Left colon (tissue), 2 donors: Measurements from ENCODE around the gene CA6. TPM values are rescaled to one million over a fixed set of nuclear protein-coding genes. Genes with fewer than 3 reads are reported as not detected.
"Not testable (repeated sequence)": the region's sequence is repeated elsewhere in the genome, so short reads cannot be mapped to it uniquely, and the experiment has no call there.

ENCODE experiments used
- ATAC-seq: fragments of 200-7000 bp; cut with Tn5 transposase; one replicate; pipeline ENCODE4 v1.9.1; 2020; ENCODE audit warnings: mild to moderate bottlenecking, moderate library complexity
- DNase-seq, 2 donors: peaks; one replicate each; pipeline ENCODE4 v3.0.0-alpha.2; 2020
- intact Hi-C, 2 donors: fragments of 100-400 bp; cut with DNase I in 1 of 2; cut with micrococcal nuclease in 1 of 2; formaldehyde crosslinking; loops; one replicate each; pipeline versions ENCODE4 v1.11.2 to v1.14.0; 2022; cut with DNase I, micrococcal nuclease
- total RNA-seq, 2 donors: library from RNA; stranded (reverse); fragmentation: NEBNext Ultra II Directional; extraction: Animal tissue kit (Norgen Biotek cat#: 25700); gene quantifications; one replicate each; pipeline ENCODE4 v1.2.1, GENCODE V29; 2021
- donor health status: DM: no; HTN: no; CAD: no.
- donor health status: DM: yes; HTN: yes; CAD: no.

Gene CA6
- total RNA-seq, 2 donors from 2014 or later, result not detected

DNA sequence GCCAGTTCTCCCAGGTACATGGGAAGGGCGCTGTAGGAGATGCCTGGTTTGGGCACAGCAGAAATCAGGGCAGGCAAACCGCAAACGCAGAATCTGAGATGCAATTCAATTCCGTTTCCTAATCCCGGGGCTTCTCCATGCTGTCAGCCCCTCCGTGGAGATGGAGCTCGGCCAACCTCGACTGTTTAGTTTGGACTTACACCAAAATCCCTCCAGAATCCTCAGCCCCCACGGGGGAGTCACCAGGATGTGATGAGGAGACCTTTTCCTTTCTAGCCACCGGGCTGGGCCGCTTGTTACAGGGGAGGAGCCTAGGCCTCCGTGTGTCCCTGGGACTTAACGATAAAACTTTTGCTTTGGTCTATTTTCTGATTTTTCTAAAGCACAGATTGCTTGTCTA lies 72.7 kb downstream of the CA6 start:
- no peak for DNase-seq
- intact Hi-C loops, result no loop called here
- ATAC-seq, result no peak

DNA sequence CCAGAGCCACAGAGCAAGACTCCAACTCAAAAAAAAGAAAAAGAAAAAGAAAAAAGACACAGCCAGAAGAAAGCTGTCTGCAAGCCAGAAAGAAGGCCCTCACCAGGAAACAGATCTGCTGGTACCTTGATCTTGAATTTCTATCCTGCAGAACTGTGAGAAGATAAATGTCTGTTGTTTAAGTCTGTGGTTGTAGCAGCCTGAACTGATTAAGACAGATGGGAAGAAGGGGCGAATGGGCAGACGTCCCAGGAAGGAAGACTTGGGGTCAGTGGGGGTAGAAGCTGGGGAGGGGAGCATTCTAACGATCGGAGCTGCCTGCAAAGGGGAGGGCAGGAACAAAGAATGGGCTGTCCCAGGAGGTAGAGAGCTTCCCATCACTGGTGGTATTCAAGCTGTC lies 74.2 kb downstream of the CA6 start:
- intact Hi-C loops, result no loop called here

DNA sequence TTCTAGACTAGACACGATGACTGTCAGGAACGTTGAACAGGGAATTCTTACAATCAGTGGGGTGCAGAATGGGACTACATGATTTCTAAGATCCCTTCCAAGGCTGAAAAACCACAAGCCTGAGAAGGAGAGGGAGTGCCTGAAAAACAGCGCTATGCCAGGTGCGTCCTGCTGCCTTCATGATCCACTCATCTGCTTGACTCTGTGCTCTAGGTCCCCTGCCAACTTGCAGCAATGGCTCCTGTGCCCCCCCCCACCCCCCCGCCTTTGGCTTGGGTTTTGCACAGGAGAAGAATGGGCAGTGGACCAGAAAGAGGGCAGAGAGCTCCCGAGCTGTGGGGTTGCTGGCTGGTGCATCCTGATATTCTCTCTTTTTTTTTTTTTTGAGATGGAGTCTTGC lies 74.6 kb downstream of the CA6 start:
- no peak for ATAC-seq
- intact Hi-C loops, result no loop called here
- no peak for DNase-seq

More for the DNA sequence above, 74.2 kb downstream of the CA6 start:
- DNase-seq, result no peak
- no peak for ATAC-seq

DNA sequence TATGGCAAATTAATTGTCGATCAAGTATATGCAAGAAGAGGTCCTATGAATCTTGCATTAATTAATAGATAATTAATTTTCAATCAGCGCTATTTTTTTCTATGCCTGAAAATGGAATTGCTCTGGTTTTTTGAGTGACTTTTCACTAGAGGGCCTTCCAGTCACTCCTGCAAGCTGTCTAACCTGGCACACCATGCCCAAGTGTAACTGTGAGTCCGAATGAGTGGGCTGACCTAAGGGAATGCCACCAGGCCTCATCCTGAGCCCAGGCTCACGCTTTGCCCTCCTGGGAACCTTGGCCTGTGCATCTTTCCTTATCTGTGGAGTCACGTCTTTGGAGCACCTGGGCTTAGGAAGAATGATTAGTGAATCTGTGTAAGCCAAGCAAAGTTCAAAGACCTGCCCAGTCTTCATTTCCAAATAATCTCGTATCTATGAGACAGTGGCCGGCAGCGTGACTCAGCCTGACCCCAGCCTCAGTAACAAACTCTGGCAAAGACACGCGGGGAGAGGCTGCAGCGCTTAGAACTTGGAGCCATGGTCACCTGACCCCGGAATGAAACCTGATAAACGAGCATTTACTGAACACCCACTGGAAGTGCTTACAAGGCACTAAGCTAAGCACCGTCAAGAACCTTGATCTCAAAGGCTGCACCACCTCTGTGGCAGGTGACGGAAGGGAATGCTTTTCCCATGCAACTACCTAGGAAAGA lies 76.5 kb downstream of the CA6 start:
- ATAC-seq, DNase-seq, intact Hi-C loops: not testable (repeated sequence)

DNA sequence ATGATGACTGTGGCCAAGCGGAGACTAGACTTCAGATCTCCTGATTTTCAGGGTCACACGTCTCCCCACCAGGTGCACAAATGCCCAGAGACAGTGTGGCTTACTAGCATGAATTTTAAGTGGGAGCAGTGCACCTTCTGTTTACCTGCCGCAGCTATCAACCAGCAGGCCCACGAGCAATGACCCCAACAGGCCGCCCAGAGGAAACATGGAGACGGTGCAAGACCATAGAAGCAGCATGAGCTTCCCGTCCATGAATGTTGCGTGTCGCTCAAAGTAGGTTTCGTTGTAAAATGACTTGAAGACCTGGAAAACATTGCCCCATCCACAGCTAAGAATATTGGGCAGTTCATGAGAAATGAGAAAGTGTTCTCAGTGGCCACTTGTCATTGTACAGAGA lies 77.1 kb downstream of the CA6 start:
- DNase-seq, result no peak
- intact Hi-C loops, result no loop called here
- ATAC-seq, result no peak

Other genes starting within 250 kb of the CA6 start
- gene RERE, start 128.2 kb upstream of the CA6 start, total RNA-seq, result 100 to 1,000 TPM in 1 of 2 donors, 10 to 100 TPM in 1; 95.0 to 102 TPM
- gene ENO1, start 67.2 kb upstream of the CA6 start, total RNA-seq, result 100 to 1,000 TPM; 484 to 601 TPM
- gene SLC2A7, start 80.6 kb downstream of the CA6 start, total RNA-seq, result not detected
- 10 to 100 TPM in 1 of 2 donors, 1 to 10 TPM in 1; 8.1 to 10.4 TPM for gene SLC2A5, start 123.8 kb downstream of the CA6 start, total RNA-seq
- 10 to 100 TPM in 1 of 2 donors, 1 to 10 TPM in 1; 9.1 to 14.2 TPM for gene GPR157, start 183.2 kb downstream of the CA6 start, total RNA-seq